ENCODE measurements around the gene FNDC10. TPM values are rescaled to one million over a fixed set of nuclear protein-coding genes. Genes with fewer than 3 reads are reported as not detected.

The FNDC10 gene
- polyA plus RNA-seq, 3 donors, result 0.52 to 2.2 (median 0.70) TPM

- 49 to 72% (median 58%) methylated on average over 31 to 46 of the region's 48 CpGs for WGBS, 3 donors
- H3K27ac ChIP-seq (ENCODE audit: low read depth, low read length), result no peak overlapping the region
These were observed 29.7 kb upstream of the FNDC10 start for GRCh38 chr1:1629430-1630190.

- H3K27ac ChIP-seq (ENCODE audit: low read depth, low read length), result no peak overlapping the region
These were observed 29.0 kb upstream of the FNDC10 start for GRCh38 chr1:1628754-1629429.

GRCh38 chr1:1627829-1628753 lies 28.2 kb upstream of the FNDC10 start:
- 93 to 95% (median 93%) methylated on average over 50 to 53 of the region's 53 CpGs for WGBS, 3 donors
- H3K27ac ChIP-seq (ENCODE audit: low read depth, low read length), result no peak overlapping the region

More at GRCh38 chr1:1628754-1629429, 29.0 kb upstream of the FNDC10 start:
- WGBS, 3 donors, result 51 to 81% (median 60%) methylated on average over 47 to 53 of the region's 53 CpGs

GRCh38 chr1:1627261-1627828 lies 27.4 kb upstream of the FNDC10 start:
- 70 to 84% (median 78%) methylated on average over 28 to 37 of the region's 37 CpGs for WGBS, 3 donors
- no peak overlapping the region for H3K27ac ChIP-seq (ENCODE audit: low read depth, low read length)

- 95 to 96% (median 96%) methylated on average over 46 to 48 of the region's 48 CpGs for WGBS, 3 donors
- no peak overlapping the region for H3K27ac ChIP-seq (ENCODE audit: low read depth, low read length)
These were observed 26.5 kb upstream of the FNDC10 start for GRCh38 chr1:1626207-1627141.

GRCh38 chr1:1625824-1626206 lies 25.9 kb upstream of the FNDC10 start:
- no peak overlapping the region for H3K27ac ChIP-seq (ENCODE audit: low read depth, low read length)
- 90 to 95% (median 92%) methylated on average over 7 to 8 of the region's 8 CpGs for WGBS, 3 donors

GRCh38 chr1:1625404-1625775 lies 25.5 kb upstream of the FNDC10 start:
- no peak overlapping the region for H3K27ac ChIP-seq (ENCODE audit: low read depth, low read length)
- 92 to 95% (median 92%) methylated on average over 25 to 28 of the region's 28 CpGs for WGBS, 3 donors

- no peak overlapping the region for H3K27ac ChIP-seq (ENCODE audit: low read depth, low read length)
- 84 to 87% (median 85%) methylated on average over 37 to 38 of the region's 38 CpGs for WGBS, 3 donors
These were observed 24.8 kb upstream of the FNDC10 start for GRCh38 chr1:1624443-1625403.

- no peak overlapping the region for H3K27ac ChIP-seq (ENCODE audit: low read depth, low read length)
- 92 to 95% (median 94%) methylated on average over 48 to 51 of the region's 51 CpGs for WGBS, 3 donors
These were observed 23.9 kb upstream of the FNDC10 start for GRCh38 chr1:1623631-1624442.

GRCh38 chr1:1623181-1623630 lies 23.3 kb upstream of the FNDC10 start:
- WGBS, 3 donors, result 93 to 97% (median 95%) methylated on average over 30 to 33 of the region's 33 CpGs
- no peak overlapping the region for H3K27ac ChIP-seq (ENCODE audit: low read depth, low read length)

- no peak overlapping the region for H3K27ac ChIP-seq (ENCODE audit: low read depth, low read length)
- 87 to 91% (median 90%) methylated on average over 17 of the region's 17 CpGs for WGBS, 3 donors
These were observed 22.8 kb upstream of the FNDC10 start for GRCh38 chr1:1622788-1623094.

- 82 to 91% (median 89%) methylated on average over 20 to 21 of the region's 21 CpGs for WGBS, 3 donors
These were observed 22.3 kb upstream of the FNDC10 start for GRCh38 chr1:1622010-1622787.

GRCh38 chr1:1621173-1622009 lies 21.5 kb upstream of the FNDC10 start:
- 84 to 88% (median 86%) methylated on average over 31 of the region's 31 CpGs for WGBS, 3 donors

More at GRCh38 chr1:1622010-1622787, 22.3 kb upstream of the FNDC10 start:
- no peak overlapping the region for H3K27ac ChIP-seq (ENCODE audit: low read depth, low read length)

GRCh38 chr1:1620433-1621139 lies 20.7 kb upstream of the FNDC10 start:
- no peak overlapping the region for H3K27ac ChIP-seq (ENCODE audit: low read depth, low read length)
- 86 to 92% (median 89%) methylated on average over 13 to 16 of the region's 16 CpGs for WGBS, 3 donors

More at GRCh38 chr1:1621173-1622009, 21.5 kb upstream of the FNDC10 start:
- no peak overlapping the region for H3K27ac ChIP-seq (ENCODE audit: low read depth, low read length)
